ENCODE data around the gene LRRK1. TPM values are rescaled to one million over a fixed set of nuclear protein-coding genes. Genes with fewer than 3 reads are reported as not detected.

LRRK1 gene
- total and polyA plus RNA-seq, 9 donors: 6.5 to 27.3 (median 17.5) TPM

DNA sequence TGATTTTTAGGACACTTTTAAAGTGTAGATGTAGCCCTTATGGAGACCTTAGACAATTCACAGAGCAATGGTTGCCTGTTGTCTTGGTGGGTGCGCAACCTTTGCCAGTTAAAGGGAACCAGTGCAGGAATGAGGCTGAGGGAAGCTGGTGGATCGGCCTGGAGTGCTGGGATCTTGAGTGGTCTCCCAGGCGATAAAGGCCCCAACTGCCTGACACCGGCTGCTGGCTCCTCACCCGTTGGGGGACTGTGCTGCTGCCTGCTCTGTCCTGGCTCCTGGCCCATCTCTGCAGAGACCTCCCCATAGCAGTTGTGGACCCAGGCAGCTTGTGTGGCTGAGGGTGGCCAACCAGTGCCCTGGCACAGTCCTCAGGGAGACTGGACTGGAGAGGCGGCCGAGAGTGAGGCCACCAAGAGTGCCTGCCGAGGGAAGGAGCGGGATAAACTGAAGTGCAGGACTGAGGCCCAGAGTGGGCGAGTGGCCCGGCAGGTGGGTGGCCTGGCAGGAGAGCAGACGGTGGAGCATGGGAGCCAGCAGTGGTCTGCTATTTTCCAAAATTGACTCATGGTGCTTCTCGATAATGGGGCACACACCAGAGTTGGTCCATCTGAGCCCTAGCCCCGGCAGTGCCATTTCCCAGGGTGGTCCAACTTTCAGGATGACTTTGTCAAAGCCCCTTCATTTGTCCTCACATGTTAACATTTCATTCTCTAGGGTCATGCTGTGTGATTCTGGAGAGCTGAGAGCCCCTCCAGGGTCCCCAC lies 37.4 kb upstream of the LRRK1 start:
- H3K27me3 ChIP-seq: no peaks in the 10 kb centered on the region
- intact Hi-C loops (cut with DNase I): no loop called here
- no peak for TF ChIP-seq EP300 (IDR thresholded peaks at IDR 0.05)
- TF ChIP-seq, protein P1, sequence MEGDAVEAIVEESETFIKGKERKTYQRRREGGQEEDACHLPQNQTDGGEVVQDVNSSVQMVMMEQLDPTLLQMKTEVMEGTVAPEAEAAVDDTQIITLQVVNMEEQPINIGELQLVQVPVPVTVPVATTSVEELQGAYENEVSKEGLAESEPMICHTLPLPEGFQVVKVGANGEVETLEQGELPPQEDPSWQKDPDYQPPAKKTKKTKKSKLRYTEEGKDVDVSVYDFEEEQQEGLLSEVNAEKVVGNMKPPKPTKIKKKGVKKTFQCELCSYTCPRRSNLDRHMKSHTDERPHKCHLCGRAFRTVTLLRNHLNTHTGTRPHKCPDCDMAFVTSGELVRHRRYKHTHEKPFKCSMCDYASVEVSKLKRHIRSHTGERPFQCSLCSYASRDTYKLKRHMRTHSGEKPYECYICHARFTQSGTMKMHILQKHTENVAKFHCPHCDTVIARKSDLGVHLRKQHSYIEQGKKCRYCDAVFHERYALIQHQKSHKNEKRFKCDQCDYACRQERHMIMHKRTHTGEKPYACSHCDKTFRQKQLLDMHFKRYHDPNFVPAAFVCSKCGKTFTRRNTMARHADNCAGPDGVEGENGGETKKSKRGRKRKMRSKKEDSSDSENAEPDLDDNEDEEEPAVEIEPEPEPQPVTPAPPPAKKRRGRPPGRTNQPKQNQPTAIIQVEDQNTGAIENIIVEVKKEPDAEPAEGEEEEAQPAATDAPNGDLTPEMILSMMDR (IDR thresholded peaks at IDR 0.05): no peak
- TF ChIP-seq POLR2A (IDR thresholded peaks at IDR 0.05): no peak

DNA sequence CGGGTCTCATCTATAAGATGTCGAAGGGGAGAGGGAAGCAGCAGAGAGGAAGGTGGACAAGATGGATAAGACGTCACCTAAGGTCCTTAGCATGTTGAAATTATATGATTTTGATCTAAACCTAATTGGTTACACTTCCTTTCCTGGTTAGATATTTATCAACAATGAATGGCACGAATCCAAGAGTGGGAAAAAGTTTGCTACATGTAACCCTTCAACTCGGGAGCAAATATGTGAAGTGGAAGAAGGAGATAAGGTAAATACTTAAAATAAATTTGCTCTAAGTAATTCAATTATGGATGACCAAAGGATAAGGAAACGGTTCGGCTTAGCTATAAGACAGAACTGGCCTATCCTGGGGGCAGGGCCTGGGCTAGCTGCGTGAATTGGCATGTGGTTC lies 34.0 kb upstream of the LRRK1 start:
- 75 to 79% (median 76%) methylated on average over 8 of the region's 8 CpGs for WGBS, 3 donors
- Histone ChIP-seq H3K27ac (no peak overlapping the region), H3K9me3 (no peaks in the 10 kb centered on the region), H3K27me3 (no peaks in the 10 kb centered on the region), H3K4me1 (ENCODE audit: insufficient read depth) (peaks cover 5% of the 10 kb centered on the region), H3K4me3 (no peak overlapping the region), H3K36me3 (no peaks in the 10 kb centered on the region)
- intact Hi-C loops (cut with DNase I): no loop called here
- TF ChIP-seq POLR2A (IDR thresholded peaks at IDR 0.05) (no peak), EP300 (IDR thresholded peaks at IDR 0.05) (no peak)
- TF ChIP-seq, protein P1 (IDR thresholded peaks at IDR 0.05): no peak
- DNase-seq: no peak

More for the DNA sequence above, 37.4 kb upstream of the LRRK1 start:
- Histone ChIP-seq H3K27ac (no peak overlapping the region), H3K9me3 (no peaks in the 10 kb centered on the region), H3K4me1 (ENCODE audit: insufficient read depth) (peaks cover 2% of the 10 kb centered on the region), H3K4me3 (no peak overlapping the region), H3K36me3 (no peaks in the 10 kb centered on the region)
- no peak for DNase-seq
- WGBS, 3 donors: 92 to 94% (median 93%) methylated on average over 14 of the region's 14 CpGs

DNA sequence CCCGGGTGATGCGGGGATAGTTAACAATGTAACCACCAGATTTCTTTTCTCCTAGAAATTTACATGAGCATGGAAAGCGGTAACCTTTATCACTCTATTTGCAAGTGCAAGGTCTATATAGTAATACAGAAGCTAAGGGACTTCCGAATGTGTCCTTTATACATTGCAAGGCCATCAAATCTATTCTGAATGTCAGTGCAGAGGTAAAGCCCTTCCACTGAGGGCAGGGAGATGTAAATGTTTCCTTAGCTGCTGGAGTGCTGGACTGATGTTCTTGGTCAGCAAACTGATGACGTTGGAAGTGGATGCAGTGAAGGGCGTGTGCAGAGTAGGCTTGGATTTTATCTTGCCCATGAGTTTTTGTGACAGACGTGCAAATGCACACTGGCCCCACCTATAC lies 33.3 kb upstream of the LRRK1 start:
- Histone ChIP-seq H3K4me3 (no peak overlapping the region), H3K4me1 (ENCODE audit: insufficient read depth) (peaks cover 3% of the 10 kb centered on the region), H3K9me3 (no peaks in the 10 kb centered on the region), H3K27me3 (no peaks in the 10 kb centered on the region), H3K27ac (no peak overlapping the region), H3K36me3 (no peaks in the 10 kb centered on the region)
- no peak for TF ChIP-seq EP300 (IDR thresholded peaks at IDR 0.05)
- TF ChIP-seq POLR2A (IDR thresholded peaks at IDR 0.05): no peak
- TF ChIP-seq, protein P1 (IDR thresholded peaks at IDR 0.05): no peak
- WGBS, 3 donors: 81 to 86% (median 81%) methylated on average over 7 of the region's 7 CpGs
- DNase-seq: no peak
- intact Hi-C loops (cut with DNase I): no loop called here

DNA sequence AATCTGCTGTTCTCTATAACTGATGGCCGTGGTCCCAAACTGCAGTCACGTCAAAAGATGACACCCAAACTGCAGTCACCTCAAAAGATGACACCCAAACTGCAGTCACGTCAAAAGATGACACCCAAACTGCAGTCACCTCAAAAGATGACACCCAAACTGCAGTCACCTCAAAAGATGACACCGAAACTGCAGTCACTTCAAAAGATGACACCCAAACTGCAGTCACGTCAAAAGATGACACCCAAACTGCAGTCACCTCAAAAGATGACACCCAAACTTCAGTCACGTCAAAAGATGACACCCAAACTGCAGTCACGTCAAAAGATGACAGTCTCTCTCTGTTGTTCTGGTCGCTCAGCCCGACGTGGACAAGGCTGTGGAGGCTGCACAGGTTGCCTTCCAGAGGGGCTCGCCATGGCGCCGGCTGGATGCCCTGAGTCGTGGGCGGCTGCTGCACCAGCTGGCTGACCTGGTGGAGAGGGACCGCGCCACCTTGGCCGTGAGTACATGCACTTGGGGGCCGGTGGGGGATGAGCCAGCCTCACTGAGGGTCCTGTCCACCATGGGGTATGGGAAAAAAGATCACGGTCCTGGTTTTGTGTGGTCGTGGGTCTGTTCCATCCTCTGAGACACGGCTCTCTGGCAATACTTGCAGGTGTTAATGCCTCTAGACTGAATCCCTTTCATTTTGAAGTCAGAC lies 31.8 kb upstream of the LRRK1 start:
- DNase-seq: no peak
- no peaks in the 10 kb centered on the region for H3K36me3 ChIP-seq
- intact Hi-C loops (cut with DNase I): no loop called here
- peaks cover 3% of the 10 kb centered on the region for H3K4me1 ChIP-seq (ENCODE audit: insufficient read depth)
- TF ChIP-seq EP300 (IDR thresholded peaks at IDR 0.05) (no peak), POLR2A (IDR thresholded peaks at IDR 0.05) (no peak)
- TF ChIP-seq, protein P1 (IDR thresholded peaks at IDR 0.05): no peak
- H3K27ac ChIP-seq: no peak overlapping the region
- no peaks in the 10 kb centered on the region for H3K27me3 ChIP-seq
- no peak overlapping the region for H3K4me3 ChIP-seq
- no peaks in the 10 kb centered on the region for H3K9me3 ChIP-seq
- 83 to 88% (median 87%) methylated on average over 22 of the region's 22 CpGs for WGBS, 3 donors

Data from ovary (tissue), 9 donors.